K562 (cell line): ENCODE results near the gene MPPED2. TPM values are rescaled to one million over a fixed set of nuclear protein-coding genes. Genes with fewer than 3 reads are reported as not detected.

ENCODE experiments used
- ATAC-seq: fragments of 200-7000 bp; cut with Tn5 transposase; 3 replicates; pipeline ENCODE4 v1.9.1; 2020; ENCODE audit warnings: moderate library complexity
- BruUV-seq: library from RNA; stranded (reverse); fragments of 400-500 nt; replicated peaks from 2 replicates; lab custom pipeline; 2021; lab: Mats Ljungman, UMichigan
- CTCF ChIA-PET: fragments of 300-600 bp; formaldehyde crosslinking; extraction: SDS; loops from one replicate; lab custom pipeline; 2021; ENCODE audit warnings: low intra/inter-chr PET ratio; lab: Yijun Ruan, JAX
- POLR2A ChIA-PET: fragments of 300-600, 350-650 bp; sonication (Branson Sonifier 250); formaldehyde crosslinking; extraction: SDS; loops from one replicate; lab custom pipeline; 2021; ENCODE audit warnings: antibody characterized with exemption, inconsistent platforms; lab: Yijun Ruan, JAX
- DNase-seq, 4 experiments: peaks; one replicate each; pipeline versions ENCODE4 v3.0.0 to v3.0.0-alpha.2; 2011 to 2018; ENCODE audit warnings: low spot score in 3 of 4, mixed read lengths in 3 of 4; ENCODE audit errors: extremely low read depth in 1 of 4
- FAIRE-seq: peaks from 2 replicates; lab custom pipeline; 2011; peaks lifted over from hg19 to GRCh38; lab: Jason Lieb, UNC
- H2AFZ ChIP-seq: 2 replicates; pipeline ENCODE4 v1.6.0; 2011; ENCODE audit warnings: low read depth, low read length, control low read depth, inconsistent platforms
- H3K27ac ChIP-seq: fragments of 200-600 bp; 3 replicates; pipeline ENCODE4 v1.8.0; 2011; ENCODE audit warnings: low read depth, mild to moderate bottlenecking, control low read depth, inconsistent platforms, low read length, moderate library complexity, mixed read lengths; ENCODE audit errors: extremely low read depth
- H3K27me3 ChIP-seq, 2 experiments: fragments of 300-600 bp in 1 of 2; 2 replicates in 1 of 2; 3 replicates in 1 of 2; pipeline versions ENCODE4 v1.6.0 to v1.8.0; 2011; ENCODE audit warnings: inconsistent platforms in 2 of 2, low read length in 2 of 2, mild to moderate bottlenecking in 1 of 2, mixed read lengths in 1 of 2, moderate library complexity in 1 of 2; ENCODE audit not compliant: control insufficient read depth in 2 of 2, insufficient read depth in 2 of 2
- H3K36me3 ChIP-seq: fragments of 300-600 bp; 3 replicates; pipeline ENCODE4 v1.8.0; 2011; ENCODE audit warnings: mild to moderate bottlenecking, low read length, inconsistent platforms; ENCODE audit not compliant: control insufficient read depth, insufficient read depth
- H3K4me1 ChIP-seq, 2 experiments: fragments of 200-600 bp in 1 of 2; replicated peaks in 1 of 2; 2 replicates in 1 of 2; 3 replicates in 1 of 2; pipeline versions ENCODE4 v1.5.1 to v1.8.0; 2011; ENCODE audit warnings: inconsistent platforms in 2 of 2, low read length in 2 of 2, mild to moderate bottlenecking in 1 of 2, mixed read lengths in 1 of 2, moderate library complexity in 1 of 2; ENCODE audit not compliant: control insufficient read depth in 2 of 2, insufficient read depth in 2 of 2
- H3K4me2 ChIP-seq: 2 replicates; pipeline ENCODE4 v1.6.1; 2011; ENCODE audit warnings: low read length, control low read depth, inconsistent platforms, mixed read lengths; ENCODE audit not compliant: insufficient read depth
- H3K4me3 ChIP-seq: fragments of 200-600 bp; sonication (generic), shearing (Covaris generic); 2 replicates; pipeline ENCODE4 v1.5.1; 2016; ENCODE audit warnings: control low read depth, inconsistent platforms
- H3K79me2 ChIP-seq: fragments of 200-600 bp; 3 replicates; pipeline ENCODE4 v1.8.0; 2011; ENCODE audit warnings: low read length, inconsistent platforms; ENCODE audit not compliant: control insufficient read depth, insufficient read depth
- H3K9ac ChIP-seq, 2 experiments: 2 replicates each; pipeline versions ENCODE4 v1.6.0 to v1.6.1; 2011; ENCODE audit warnings: low read depth in 2 of 2, low read length in 2 of 2, control low read depth in 1 of 2, inconsistent platforms in 1 of 2, mild to moderate bottlenecking in 1 of 2, mixed read lengths in 1 of 2; ENCODE audit not compliant: insufficient read depth in 1 of 2
- H3K9me1 ChIP-seq: one replicate; pipeline ENCODE4 v1.6.0; 2011; ENCODE audit warnings: inconsistent platforms, mild to moderate bottlenecking, low read length, moderate library complexity; ENCODE audit not compliant: control insufficient read depth, insufficient read depth
- H3K9me3 ChIP-seq: replicated peaks from 2 replicates; pipeline ENCODE4 v1.5.1; 2011; ENCODE audit warnings: low read depth, low read length, inconsistent platforms; ENCODE audit not compliant: control insufficient read depth, insufficient read depth
- H4K20me1 ChIP-seq: replicated peaks from 2 replicates; pipeline ENCODE4 v1.6.1; 2011; ENCODE audit warnings: low read length, inconsistent platforms, mixed read lengths; ENCODE audit not compliant: control insufficient read depth, insufficient read depth
- ATF6 ChIP-seq: sonication (generic); formaldehyde crosslinking; IDR thresholded peaks from 2 replicates; pipeline ENCODE4 v1.4.0; 2020; ENCODE audit warnings: mild to moderate bottlenecking, missing genetic modification reagents
- CCAR2 ChIP-seq: fragments of 200-400 bp; formaldehyde crosslinking; IDR thresholded peaks from 2 replicates; pipeline ENCODE4 v1.6.1; 2017; ENCODE audit warnings: mild to moderate bottlenecking, low read depth, low read length
- HMG20B ChIP-seq: fragments of 250-450 bp; sonication (Bioruptor Pico); IDR thresholded peaks from 2 replicates; pipeline ENCODE4 v1.5.0; 2021; ENCODE audit warnings: mild to moderate bottlenecking
- MLLT1 ChIP-seq, 2 experiments: fragments of 450-650 bp; IDR thresholded peaks; 2 replicates each; pipeline ENCODE4 v1.6.1; 2016
- NR3C1 ChIP-seq: sonication (generic); formaldehyde crosslinking; IDR thresholded peaks from 2 replicates; pipeline ENCODE4 v1.8.1; 2022; ENCODE audit warnings: missing genetic modification reagents
- RBM39 ChIP-seq: fragments of 200-400 bp; formaldehyde crosslinking; optimal IDR thresholded peaks from 2 replicates; pipeline ENCODE3; 2018; ENCODE audit warnings: low read depth, low read length
- REST ChIP-seq, 2 experiments: fragments of 450-650 bp; formaldehyde crosslinking in 1 of 2; IDR thresholded peaks; 2 replicates each; pipeline versions ENCODE4 v1.4.0 to v1.6.1; 2014 to 2020; ENCODE audit warnings: mild to moderate bottlenecking in 2 of 2, borderline replicate concordance in 1 of 2, low read depth in 1 of 2
- RFX7 ChIP-seq: fragments of 250-450 bp; sonication (Bioruptor Pico); IDR thresholded peaks from 2 replicates; pipeline ENCODE4 v1.5.1; 2021; ENCODE audit warnings: mild to moderate bottlenecking
- ZFP1 ChIP-seq: fragments of 450-650 bp; formaldehyde crosslinking; IDR thresholded peaks from 2 replicates; pipeline ENCODE4 v1.4.0; 2020; ENCODE audit warnings: mild to moderate bottlenecking, mixed read lengths
- ZNF263 ChIP-seq: sonication (generic); formaldehyde crosslinking; IDR thresholded peaks from 2 replicates; pipeline ENCODE4 v1.8.0; 2022; ENCODE audit warnings: mild to moderate bottlenecking, missing genetic modification reagents, borderline replicate concordance
- WGBS: fragments of 100-300 bp; shearing (Covaris generic); methylation state at CpG from one replicate; pipeline ENCODE4 v1.1.6; 2016; ENCODE audit warnings: low coverage, mixed read lengths; ENCODE audit not compliant: insufficient coverage; ENCODE audit errors: missing lambda C conversion rate; 5-methylcytosine and 5-hydroxymethylcytosine counted together
- in situ Hi-C: fragments of 300-500 bp; cut with MboI; formaldehyde crosslinking; loops from 4 replicates; pipeline ENCODE4 v1.15.0; 2018; ENCODE audit warnings: inconsistent platforms, mixed read lengths
- intact Hi-C: fragments of 100-400 bp; cut with micrococcal nuclease; formaldehyde crosslinking; loops from 2 replicates; pipeline ENCODE4 v1.14.2; 2022
- polyA plus RNA-seq, 8 experiments: library from polyadenylated mRNA; depleted of rRNA in 4 of 8; stranded (reverse) in 5 of 8; unstranded in 3 of 8; fragments of >200 nt; fragmentation: Nextera tagmentation in 2 of 8; fragmentation: Illumina TruSeq in 1 of 8; extraction: Ambion mirVana in 2 of 8; extraction: Trizol in 1 of 8; gene quantifications; 2 replicates each; pipeline versions ENCODE4 v1.2.1 to v1.2.3, GENCODE V29; 2011 to 2014; ENCODE audit warnings: inconsistent platforms in 1 of 8, missing spikeins in 1 of 8
- total RNA-seq, 7 experiments: library from RNA; depleted of rRNA in 6 of 7; stranded (reverse); fragments of >200 nt in 6 of 7; fragmentation: Illumina TruSeq in 2 of 7; extraction: Trizol in 2 of 7; gene quantifications; 2 replicates each; pipeline versions ENCODE4 v1.2.1 to v1.2.3, GENCODE V29; 2011 to 2021; ENCODE audit warnings: low replicate concordance in 1 of 7

Gene MPPED2
- total and polyA plus RNA-seq, 9 of the 15 experiments (the other 6 are each of a cell fraction or from before 2014, with no cell fraction given) = not detected

- TF ChIP-seq ATF6 (CRISPR knock-in tag) (no peak), NR3C1 (no peak), ZNF263 (CRISPR knock-in tag) (no peak), MLLT1 (IDR thresholded peaks at IDR 0.05) (no peak)
These were observed 73.1 kb downstream of the MPPED2 start (continued) for GRCh38 chr11:30513087-30513486.

GRCh38 chr11:30511408-30511807 is 74.7 kb downstream of the MPPED2 start:
- intact Hi-C loops = no loop called here
- Histone ChIP-seq H3K4me2 (no peak overlapping the region), H2AFZ (no peak overlapping the region), H3K36me3 (no peaks in the 10 kb centered on the region), H3K9me1 (no peaks in the 10 kb centered on the region), H4K20me1 (no peaks in the 10 kb centered on the region), H3K9ac (no peak overlapping the region), H3K27ac (no peak overlapping the region), H3K4me1 (no peaks in the 10 kb centered on the region), H3K4me3 (no peak overlapping the region), H3K27me3 (no peaks in the 10 kb centered on the region), H3K9me3 (no peaks in the 10 kb centered on the region), H3K79me2 (no peaks in the 10 kb centered on the region)
- DNase-seq = no peak
- ChIA-PET POLR2A (no interaction called here), CTCF (no interaction called here)
- no TSS peak for BruUV-seq
- ATAC-seq = no peak
- in situ Hi-C loops = no loop called here
- no peak for FAIRE-seq
- WGBS = 0% methylated on average over 4 of the region's 4 CpGs
- TF ChIP-seq CCAR2 = no peak
- TF ChIP-seq HMG20B (CRISPR knock-in tag) = no peak
- no peak for TF ChIP-seq REST (IDR thresholded peaks at IDR 0.05; ENCODE audit: borderline replicate concordance)
- no peak for TF ChIP-seq REST (CRISPR knock-in tag; IDR thresholded peaks at IDR 0.05; ENCODE audit: low read depth)
- no peak for TF ChIP-seq RFX7 (CRISPR knock-in tag)
- no peak for TF ChIP-seq ZFP1 (CRISPR knock-in tag)
- no peak for TF ChIP-seq RBM39
